Activated CD4-positive, alpha-beta T cell treated with anti-CD3 and anti-CD28 coated beads for 36 hours (primary cell): ENCODE data around the gene DNAJB6. TPM values are rescaled to one million over a fixed set of nuclear protein-coding genes. Genes with fewer than 3 reads are reported as not detected.

Experiments
- ATAC-seq: fragments of 200-7000 bp; cut with Tn5 transposase; one replicate; pipeline ENCODE4 v1.10.0; 2021; ENCODE audit warnings: mild to moderate bottlenecking, moderate library complexity
- CTCF ChIA-PET: fragments of 350-600 bp; sonication (Branson Sonifier 250); formaldehyde crosslinking; loops from one replicate; lab custom pipeline; 2021; ENCODE audit warnings: antibody characterized with exemption; lab: Charles Lee
- POLR2A ChIA-PET: fragments of 350-600 bp; sonication (Branson Sonifier 250); formaldehyde crosslinking; loops from one replicate; lab custom pipeline; 2021; ENCODE audit warnings: antibody characterized with exemption, inconsistent platforms; lab: Charles Lee
- DNase-seq: peaks from one replicate; pipeline ENCODE4 v3.0.0-alpha.2; 2020
- H3K27ac Mint-ChIP-seq: one replicate; pipeline ENCODE4 v1.8.0; 2021; ENCODE audit warnings: mixed read lengths
- H3K27me3 Mint-ChIP-seq: one replicate; pipeline ENCODE4 v1.8.0; 2021; ENCODE audit warnings: mixed read lengths
- H3K36me3 Mint-ChIP-seq: one replicate; pipeline ENCODE4 v1.8.0; 2021; ENCODE audit warnings: low read depth, mixed read lengths
- H3K4me1 Mint-ChIP-seq: one replicate; pipeline ENCODE4 v1.8.0; 2021; ENCODE audit warnings: mixed read lengths
- H3K4me3 Mint-ChIP-seq: one replicate; pipeline ENCODE4 v1.8.0; 2021; ENCODE audit warnings: mild to moderate bottlenecking, moderate library complexity, mixed read lengths
- H3K9me3 Mint-ChIP-seq: one replicate; pipeline ENCODE4 v1.8.0; 2021; ENCODE audit warnings: low read depth, mixed read lengths
- intact Hi-C, 2 experiments: fragments of 100-400 bp; cut with DNase I in 1 of 2; cut with micrococcal nuclease in 1 of 2; formaldehyde crosslinking; loops; one replicate each; pipeline versions ENCODE4 v1.14.2 to v1.15.1; 2022 to 2024; cut with DNase I, micrococcal nuclease
- total RNA-seq, 2 experiments: library from RNA; stranded (reverse); gene quantifications; one replicate each; pipeline ENCODE4 v1.2.3, GENCODE V29; 2021

The DNAJB6 gene
- total RNA-seq, 2 experiments from 2014 or later = 89.9 to 92.9 TPM

- Mint-ChIP-seq H3K36me3 (no peaks in the 10 kb centered on the region), H3K27ac (no peak overlapping the region), H3K27me3 (no peaks in the 10 kb centered on the region), H3K4me1 (peaks cover 6% of the 10 kb centered on the region), H3K9me3 (peaks cover 3% of the 10 kb centered on the region), H3K4me3 (no peak overlapping the region)
- DNase-seq (no peak), ATAC-seq (no peak)
- intact Hi-C loops = no loop called here
- POLR2A ChIA-PET = no interaction called here
- CTCF ChIA-PET = no interaction called here
Measured at GRCh38 chr7:157458254-157458633, 121.4 kb downstream of the DNAJB6 start.

- CTCF ChIA-PET = interaction anchor here (1.0 kb wide), 1 partner anchor 23 kb away, joined by 3 read pairs; no protein-coding TSS in a partner anchor
Measured at GRCh38 chr7:157459966-157460365, 123.2 kb downstream of the DNAJB6 start.

GRCh38 chr7:157460721-157461120 is 123.9 kb downstream of the DNAJB6 start:
- Mint-ChIP-seq H3K4me3 (no peak overlapping the region), H3K27ac (no peak overlapping the region), H3K27me3 (no peaks in the 10 kb centered on the region), H3K4me1 (peaks cover 6% of the 10 kb centered on the region), H3K36me3 (no peaks in the 10 kb centered on the region), H3K9me3 (no peaks in the 10 kb centered on the region)
- intact Hi-C loops = no loop called here
- ATAC-seq (no peak), DNase-seq (no peak)
- CTCF ChIA-PET = no interaction called here
- POLR2A ChIA-PET = no interaction called here

More at GRCh38 chr7:157459966-157460365, 123.2 kb downstream of the DNAJB6 start:
- POLR2A ChIA-PET = no interaction called here
- Mint-ChIP-seq H3K27ac (no peak overlapping the region), H3K36me3 (no peaks in the 10 kb centered on the region), H3K4me1 (peaks cover 6% of the 10 kb centered on the region), H3K9me3 (no peaks in the 10 kb centered on the region), H3K27me3 (no peaks in the 10 kb centered on the region), H3K4me3 (no peak overlapping the region)
- DNase-seq (no peak), ATAC-seq (no peak)
- intact Hi-C loops = no loop called here

- intact Hi-C loops = no loop called here
- Mint-ChIP-seq H3K4me3 (no peak overlapping the region), H3K27me3 (no peaks in the 10 kb centered on the region), H3K36me3 (no peaks in the 10 kb centered on the region), H3K9me3 (no peaks in the 10 kb centered on the region), H3K27ac (no peak overlapping the region), H3K4me1 (peaks cover 6% of the 10 kb centered on the region)
- ATAC-seq (no peak), DNase-seq (no peak)
- ChIA-PET POLR2A (no interaction called here), CTCF (no interaction called here)
Measured at GRCh38 chr7:157461573-157462418, 125.0 kb downstream of the DNAJB6 start.

- DNase-seq = no peak
- no peak for ATAC-seq
- peaks cover 6% of the 10 kb centered on the region for H3K4me1 Mint-ChIP-seq
- H3K36me3 Mint-ChIP-seq = no peaks in the 10 kb centered on the region
- no peak overlapping the region for H3K27ac Mint-ChIP-seq
- no peaks in the 10 kb centered on the region for H3K27me3 Mint-ChIP-seq
- no peak overlapping the region for H3K4me3 Mint-ChIP-seq
- H3K9me3 Mint-ChIP-seq = no peaks in the 10 kb centered on the region
- intact Hi-C loops = no loop called here
- ChIA-PET CTCF (interaction anchor here (0.5 kb wide), 1 partner anchor 15 kb away, joined by 3 read pairs; no protein-coding TSS in a partner anchor), POLR2A (no interaction called here)
Measured at GRCh38 chr7:157462419-157462771, 125.6 kb downstream of the DNAJB6 start.

- Mint-ChIP-seq H3K27me3 (no peaks in the 10 kb centered on the region), H3K36me3 (no peaks in the 10 kb centered on the region), H3K4me3 (no peak overlapping the region), H3K4me1 (peaks cover 6% of the 10 kb centered on the region), H3K27ac (peak overlapping the region; percentile 13), H3K9me3 (no peaks in the 10 kb centered on the region)
- ChIA-PET POLR2A (no interaction called here), CTCF (interaction anchor here (0.5 kb wide), 1 partner anchor 14 kb away, joined by 3 read pairs; no protein-coding TSS in a partner anchor)
- DNase-seq = no peak
- intact Hi-C loops = no loop called here
- ATAC-seq = no peak
Measured at GRCh38 chr7:157462840-157463239, 126.0 kb downstream of the DNAJB6 start.

- CTCF ChIA-PET = interaction anchor here (0.5 kb wide), 1 partner anchor 14 kb away, joined by 3 read pairs; no protein-coding TSS in a partner anchor
Measured at GRCh38 chr7:157463245-157463644, 126.4 kb downstream of the DNAJB6 start.

GRCh38 chr7:157464111-157464970 is 127.5 kb downstream of the DNAJB6 start:
- CTCF ChIA-PET = no interaction called here
- no peak overlapping the region for H3K4me3 Mint-ChIP-seq
- DNase-seq (no peak), ATAC-seq (no peak)
- no peaks in the 10 kb centered on the region for H3K27me3 Mint-ChIP-seq
- no peaks in the 10 kb centered on the region for H3K9me3 Mint-ChIP-seq
- POLR2A ChIA-PET = no interaction called here
- peaks cover 6% of the 10 kb centered on the region for H3K4me1 Mint-ChIP-seq
- no peak overlapping the region for H3K27ac Mint-ChIP-seq
- intact Hi-C loops = no loop called here
- H3K36me3 Mint-ChIP-seq = no peaks in the 10 kb centered on the region

More at GRCh38 chr7:157463245-157463644, 126.4 kb downstream of the DNAJB6 start:
- POLR2A ChIA-PET = no interaction called here
- ATAC-seq (no peak), DNase-seq (no peak)
- no peaks in the 10 kb centered on the region for H3K36me3 Mint-ChIP-seq
- intact Hi-C loops = no loop called here
- peaks cover 6% of the 10 kb centered on the region for H3K4me1 Mint-ChIP-seq
- no peak overlapping the region for H3K27ac Mint-ChIP-seq
- no peaks in the 10 kb centered on the region for H3K9me3 Mint-ChIP-seq
- no peaks in the 10 kb centered on the region for H3K27me3 Mint-ChIP-seq
- no peak overlapping the region for H3K4me3 Mint-ChIP-seq

GRCh38 chr7:157464971-157465886 is 128.4 kb downstream of the DNAJB6 start:
- CTCF ChIA-PET = no interaction called here
- peaks cover 6% of the 10 kb centered on the region for H3K4me1 Mint-ChIP-seq

GRCh38 chr7:157465891-157466866 is 129.4 kb downstream of the DNAJB6 start:
- no peak overlapping the region for H3K27ac Mint-ChIP-seq
- CTCF ChIA-PET = no interaction called here
- intact Hi-C loops = no loop called here

More at GRCh38 chr7:157464971-157465886, 128.4 kb downstream of the DNAJB6 start:
- no peak overlapping the region for H3K27ac Mint-ChIP-seq
- no peak overlapping the region for H3K4me3 Mint-ChIP-seq
- POLR2A ChIA-PET = no interaction called here
- no peaks in the 10 kb centered on the region for H3K27me3 Mint-ChIP-seq
- intact Hi-C loops = no loop called here
- no peaks in the 10 kb centered on the region for H3K9me3 Mint-ChIP-seq
- DNase-seq (no peak), ATAC-seq (no peak)
- H3K36me3 Mint-ChIP-seq = no peaks in the 10 kb centered on the region

More at GRCh38 chr7:157465891-157466866, 129.4 kb downstream of the DNAJB6 start:
- no peaks in the 10 kb centered on the region for H3K27me3 Mint-ChIP-seq
- H3K4me3 Mint-ChIP-seq = no peak overlapping the region
- no peak for ATAC-seq
- H3K36me3 Mint-ChIP-seq = no peaks in the 10 kb centered on the region
- peaks cover 14% of the 10 kb centered on the region for H3K4me1 Mint-ChIP-seq
- DNase-seq = no peak
- POLR2A ChIA-PET = no interaction called here
- no peaks in the 10 kb centered on the region for H3K9me3 Mint-ChIP-seq
